C4-2B (cell line): ENCODE data around the gene SLC34A3.

Source experiments
- ZFX ChIP-seq: fragments of 450-650 bp; IDR thresholded peaks from 2 replicates; pipeline ENCODE4 v1.6.1; 2017
- TF ChIP-seq, protein P1 (sequence below): fragments of 450-650 bp; conservative IDR thresholded peaks from 2 replicates; pipeline ENCODE4 v1.5.1; 2017; ENCODE audit warnings: mild to moderate bottlenecking

DNA sequence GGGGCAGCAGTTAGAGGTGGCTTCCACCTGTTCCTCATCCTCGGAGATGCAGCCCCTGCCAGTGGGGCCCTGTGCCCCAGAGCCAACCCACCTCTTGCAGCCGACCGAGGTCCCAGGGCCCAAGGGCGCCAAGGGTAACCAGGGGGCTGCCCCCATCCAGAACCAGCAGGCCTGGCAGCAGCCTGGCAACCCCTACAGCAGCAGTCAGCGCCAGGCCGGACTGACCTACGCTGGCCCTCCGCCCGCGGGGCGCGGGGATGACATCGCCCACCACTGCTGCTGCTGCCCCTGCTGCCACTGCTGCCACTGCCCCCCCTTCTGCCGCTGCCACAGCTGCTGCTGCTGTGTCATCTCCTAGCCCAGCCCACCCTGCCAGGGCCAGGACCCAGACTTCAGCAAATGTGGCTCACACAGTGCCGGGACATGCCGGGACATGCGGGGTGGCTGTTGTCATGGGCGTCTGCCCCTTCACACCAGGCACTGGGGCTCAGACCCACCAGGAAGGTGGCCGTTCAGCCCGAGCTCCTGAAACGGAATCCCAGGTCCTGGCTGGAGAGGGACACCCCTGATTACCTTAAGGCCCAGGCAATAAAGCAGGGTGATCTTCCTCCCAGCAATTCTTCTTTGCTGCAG lies 4.9 kb upstream of the SLC34A3 start:
- TF ChIP-seq, protein P1, sequence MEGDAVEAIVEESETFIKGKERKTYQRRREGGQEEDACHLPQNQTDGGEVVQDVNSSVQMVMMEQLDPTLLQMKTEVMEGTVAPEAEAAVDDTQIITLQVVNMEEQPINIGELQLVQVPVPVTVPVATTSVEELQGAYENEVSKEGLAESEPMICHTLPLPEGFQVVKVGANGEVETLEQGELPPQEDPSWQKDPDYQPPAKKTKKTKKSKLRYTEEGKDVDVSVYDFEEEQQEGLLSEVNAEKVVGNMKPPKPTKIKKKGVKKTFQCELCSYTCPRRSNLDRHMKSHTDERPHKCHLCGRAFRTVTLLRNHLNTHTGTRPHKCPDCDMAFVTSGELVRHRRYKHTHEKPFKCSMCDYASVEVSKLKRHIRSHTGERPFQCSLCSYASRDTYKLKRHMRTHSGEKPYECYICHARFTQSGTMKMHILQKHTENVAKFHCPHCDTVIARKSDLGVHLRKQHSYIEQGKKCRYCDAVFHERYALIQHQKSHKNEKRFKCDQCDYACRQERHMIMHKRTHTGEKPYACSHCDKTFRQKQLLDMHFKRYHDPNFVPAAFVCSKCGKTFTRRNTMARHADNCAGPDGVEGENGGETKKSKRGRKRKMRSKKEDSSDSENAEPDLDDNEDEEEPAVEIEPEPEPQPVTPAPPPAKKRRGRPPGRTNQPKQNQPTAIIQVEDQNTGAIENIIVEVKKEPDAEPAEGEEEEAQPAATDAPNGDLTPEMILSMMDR = no peak
- no peak for TF ChIP-seq ZFX
